Ishikawa (cell line): ENCODE data around the gene EPB41L4B.

Experiments used
- EP300 ChIP-seq: IDR thresholded peaks from 2 replicates; pipeline ENCODE4 v1.6.1; 2012; ENCODE audit warnings: borderline replicate concordance
- MAX ChIP-seq: IDR thresholded peaks from 2 replicates; pipeline ENCODE4 v1.6.1; 2012
- REST ChIP-seq: IDR thresholded peaks from 2 replicates; pipeline ENCODE4 v1.6.1; 2012; ENCODE audit warnings: low read depth, mild to moderate bottlenecking
- TCF12 ChIP-seq: IDR thresholded peaks from 2 replicates; pipeline ENCODE4 v1.6.1; 2012; ENCODE audit warnings: low read depth
- YY1 ChIP-seq: IDR thresholded peaks from 2 replicates; pipeline ENCODE4 v1.6.1; 2012; ENCODE audit warnings: low read depth

GRCh38 chr9:109274884-109275730, 45.8 kb downstream of the EPB41L4B start:
- TF ChIP-seq YY1 (no peak), MAX (no peak), REST (no peak), EP300 (no peak), TCF12 (no peak)
